Skin of body (tissue), 3 donors: Measurements from ENCODE around the gene UCK1. TPM values are rescaled to one million over a fixed set of nuclear protein-coding genes. Genes with fewer than 3 reads are reported as not detected.

Experiments used
- DNase-seq: peaks from one replicate; lab custom pipeline; 2025; lab: John Stamatoyannopoulos, UW
- small RNA-seq: library from RNA; depleted of rRNA; stranded (forward); fragments of <200 nt; gene quantifications from one replicate; pipeline ENCODE3, GENCODE V24; 2014; ENCODE audit warnings: low replicate concordance
- total RNA-seq: library from RNA; depleted of rRNA; stranded (reverse); fragments of >200 nt; gene quantifications from one replicate; pipeline ENCODE4 v1.2.3, GENCODE V29; 2014

Gene UCK1
- total RNA-seq, 1 donor from 2014 or later: 11.4 TPM

DNA sequence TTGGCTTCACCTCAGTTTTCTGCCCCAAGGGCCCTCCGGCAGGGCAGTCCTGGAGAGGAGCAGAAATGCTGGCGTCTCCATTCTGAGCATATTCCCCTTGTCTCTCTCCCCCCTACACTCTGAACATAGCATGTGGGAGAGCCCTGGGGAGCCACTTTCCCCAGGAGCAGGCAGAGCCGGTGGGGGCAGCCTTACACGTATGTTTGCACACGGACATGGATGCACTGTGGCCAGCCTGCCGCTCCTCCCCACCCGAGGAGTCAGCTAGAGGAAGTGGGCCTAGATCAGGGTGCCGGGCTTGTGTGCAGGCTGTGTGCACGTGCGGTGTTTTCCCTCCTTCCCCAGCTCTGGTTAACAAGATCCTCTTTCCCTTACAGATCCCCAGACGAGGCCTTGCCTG lies 53.7 kb downstream of the UCK1 start:
- DNase-seq: no peak

DNA sequence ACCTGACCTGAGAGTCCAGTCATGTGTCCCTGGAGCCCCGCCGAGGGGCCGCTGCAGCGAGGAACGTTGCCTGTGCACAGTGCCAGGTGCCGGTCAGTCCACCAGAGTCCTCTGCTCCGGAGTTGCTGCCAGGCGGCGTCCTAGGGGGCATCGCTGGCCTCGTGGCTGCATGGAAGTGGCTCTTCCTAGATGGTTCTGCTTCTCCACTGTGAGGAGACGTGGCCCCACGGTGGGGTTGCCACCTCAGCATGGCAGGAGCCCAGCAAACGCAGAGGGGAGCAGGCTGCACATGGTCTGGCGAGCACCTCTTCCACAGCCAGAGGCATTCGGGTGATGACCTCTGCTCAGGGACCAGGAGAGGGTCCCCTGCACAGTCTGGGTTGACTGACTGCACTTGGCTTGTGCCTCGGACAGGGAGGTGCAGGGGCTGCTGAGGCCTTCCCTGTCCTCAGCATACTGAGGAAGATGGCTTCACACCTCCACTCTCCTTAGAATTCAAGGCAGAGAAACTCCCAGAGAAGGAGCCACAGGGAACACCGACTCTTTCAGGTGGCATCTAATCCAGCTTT lies 54.2 kb downstream of the UCK1 start:
- no peak for DNase-seq

DNA sequence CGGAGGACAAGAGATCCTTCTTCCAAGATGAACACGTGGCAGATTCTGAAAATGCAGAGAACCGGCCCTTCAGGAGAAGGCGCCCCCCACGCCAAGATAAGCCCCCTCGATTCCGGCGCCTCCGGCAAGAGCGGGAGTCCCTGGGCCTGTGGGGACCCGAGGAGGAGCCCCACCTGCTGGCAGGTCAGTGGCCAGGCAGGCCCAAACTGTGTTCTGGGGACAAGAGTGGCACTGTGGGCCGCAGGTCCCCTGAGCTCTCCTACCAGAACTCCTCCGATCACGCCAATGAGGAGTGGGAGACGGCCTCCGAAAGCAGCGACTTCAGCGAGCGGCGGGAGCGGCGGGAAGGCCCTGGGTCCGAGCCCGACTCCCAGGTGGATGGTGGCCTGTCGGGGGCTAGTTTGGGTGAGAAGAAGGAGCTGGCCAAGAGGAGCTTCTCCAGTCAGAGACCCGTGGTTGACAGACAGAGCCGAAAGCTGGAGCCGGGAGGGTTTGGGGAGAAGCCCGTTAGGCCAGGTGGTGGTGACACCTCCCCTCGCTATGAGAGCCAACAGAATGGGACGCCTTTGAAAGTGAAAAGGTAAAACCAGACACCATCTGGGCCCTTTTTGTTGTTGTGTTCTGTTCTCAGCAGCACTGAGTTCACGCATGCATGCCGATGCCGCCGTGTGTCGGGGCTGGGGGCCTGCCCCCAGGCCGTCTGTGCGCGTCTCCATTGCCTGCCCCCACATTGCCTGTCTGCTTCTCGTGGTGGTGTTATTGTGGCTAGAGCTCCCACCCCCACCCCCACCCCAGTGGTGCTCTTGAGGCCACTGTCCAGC lies 54.9 kb downstream of the UCK1 start:
- no peak for DNase-seq

DNA sequence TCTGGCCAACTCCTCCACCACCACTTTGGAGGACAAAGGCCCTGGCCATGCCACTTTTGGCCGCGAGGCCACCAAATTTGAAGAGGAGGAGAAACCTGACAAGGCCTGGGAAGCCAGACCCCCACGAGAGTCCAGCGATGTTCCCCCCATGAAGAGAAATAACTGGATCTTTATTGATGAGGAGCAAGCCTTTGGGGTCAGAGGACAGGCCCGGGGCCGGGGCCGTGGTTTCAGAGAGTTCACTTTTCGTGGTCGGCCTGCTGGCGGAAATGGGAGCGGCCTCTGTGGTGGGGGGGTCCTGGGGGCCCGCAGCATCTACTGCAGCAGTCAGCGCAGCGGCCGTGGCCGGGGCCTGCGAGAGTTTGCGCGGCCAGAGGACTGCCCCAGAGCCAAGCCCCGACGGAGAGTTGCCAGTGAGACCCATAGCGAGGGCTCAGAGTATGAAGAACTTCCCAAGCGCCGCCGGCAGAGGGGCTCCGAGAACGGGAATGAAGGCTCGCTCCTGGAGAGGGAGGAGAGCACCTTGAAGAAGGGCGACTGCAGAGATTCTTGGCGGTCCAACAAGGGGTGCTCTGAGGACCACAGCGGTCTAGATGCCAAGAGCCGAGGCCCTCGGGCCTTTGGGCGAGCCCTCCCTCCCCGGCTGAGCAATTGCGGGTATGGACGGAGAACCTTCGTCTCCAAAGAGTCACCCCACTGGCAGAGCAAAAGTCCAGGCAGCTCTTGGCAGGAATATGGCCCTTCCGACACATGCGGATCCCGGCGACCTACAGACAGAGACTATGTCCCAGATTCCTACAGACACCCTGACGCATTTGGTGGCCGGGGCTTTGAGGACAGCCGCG lies 55.7 kb downstream of the UCK1 start:
- DNase-seq: no peak

DNA sequence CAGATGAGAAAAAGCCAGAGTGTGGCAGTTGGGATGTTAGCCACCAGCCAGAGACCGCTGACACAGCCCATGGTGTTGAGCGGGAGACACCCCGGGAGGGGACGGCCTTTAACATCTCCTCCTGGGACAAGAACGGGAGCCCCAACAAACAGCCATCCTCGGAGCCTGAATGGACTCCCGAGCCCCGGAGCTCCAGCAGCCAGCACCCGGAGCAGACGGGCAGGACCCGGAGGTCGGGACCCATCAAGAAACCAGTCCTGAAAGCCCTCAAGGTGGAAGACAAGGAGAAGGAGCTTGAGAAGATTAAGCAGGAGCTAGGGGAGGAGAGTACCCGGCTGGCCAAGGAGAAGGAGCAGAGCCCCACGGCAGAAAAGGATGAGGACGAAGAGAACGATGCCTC lies 56.4 kb downstream of the UCK1 start:
- no peak for DNase-seq

DNA sequence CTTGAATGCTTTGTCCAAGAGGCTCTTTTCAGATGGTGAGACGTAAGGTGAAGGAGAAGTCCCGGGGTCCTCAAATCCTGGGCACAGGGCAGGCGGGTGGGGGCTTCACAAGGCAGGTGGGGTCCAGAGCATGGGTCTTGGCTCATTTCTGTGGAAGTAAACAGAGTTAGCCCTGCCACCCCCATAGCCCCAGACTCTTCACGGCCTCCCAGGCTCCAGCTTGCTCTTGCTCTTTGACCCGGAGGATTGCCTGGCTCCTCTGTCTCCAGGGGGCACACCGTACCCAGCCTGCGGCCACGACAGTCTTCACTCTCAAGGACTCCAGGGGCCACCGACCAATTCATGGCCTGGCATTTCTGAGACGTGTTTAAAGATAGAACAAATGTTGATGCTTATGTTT lies 57.2 kb downstream of the UCK1 start:
- DNase-seq: no peak

Small RNA genes within 50 kb of the gene (small RNA-seq; reads per million reads assigned to genes)
- gene SNORD62A (1.0 reads per million, percentile 79 among the genes with 10 or more reads in this experiment), gene SNORD62B (0.28 reads per million, percentile 26 among the genes with 10 or more reads in this experiment)

Other genes with a start within 250 kb of the UCK1 start
- gene PLPP7, start 241.5 kb downstream of the UCK1 start, total RNA-seq: 4.6 TPM
- gene PRRC2B, start 137.2 kb downstream of the UCK1 start, total RNA-seq: 78.8 TPM
- 15.7 TPM for gene POMT1, start 28.3 kb downstream of the UCK1 start, total RNA-seq
- not detected for gene PRRT1B, start 14.3 kb upstream of the UCK1 start, total RNA-seq
- gene RAPGEF1, start 208.8 kb upstream of the UCK1 start, total RNA-seq: 23.1 TPM